Ascending aorta (tissue), 2 donors: ENCODE data around the gene SLC7A1. TPM values are rescaled to one million over a fixed set of nuclear protein-coding genes. Genes with fewer than 3 reads are reported as not detected.
A peak's percentile ranks its signal among the peaks of the same experiment; 100 is the strongest.

ENCODE experiments used
- DNase-seq, 2 donors: peaks; one replicate each; pipeline ENCODE4 v3.0.0-alpha.2; 2019; ENCODE audit warnings: low spot score in 2 of 2
- H3K27ac ChIP-seq, 2 donors: fragments of 200-600 bp; sonication (generic); one replicate each; pipeline ENCODE4 v1.5.1; 2016 to 2017; ENCODE audit warnings: mild to moderate bottlenecking in 1 of 2
- H3K27me3 ChIP-seq: fragments of 200-600 bp; sonication (generic); one replicate; pipeline ENCODE4 v1.5.1; 2017
- H3K36me3 ChIP-seq, 2 donors: fragments of 200-600 bp; sonication (generic); one replicate each; pipeline ENCODE4 v1.5.1; 2016
- H3K4me1 ChIP-seq, 2 donors: fragments of 200-600 bp; sonication (generic); one replicate each; pipeline ENCODE4 v1.5.1; 2016 to 2017; ENCODE audit warnings: mild to moderate bottlenecking in 1 of 2
- H3K4me3 ChIP-seq, 2 donors: fragments of 200-600 bp; sonication (generic); one replicate each; pipeline ENCODE4 v1.5.1; 2016 to 2017; ENCODE audit warnings: mild to moderate bottlenecking in 1 of 2
- H3K9me3 ChIP-seq, 2 donors: fragments of 200-600 bp; sonication (generic); one replicate each; pipeline ENCODE4 v1.5.1; 2016
- CTCF ChIP-seq, 3 experiments: fragments of 200-600 bp in 2 of 3; fragments of 450-650 bp in 1 of 3; sonication (generic) in 2 of 3; IDR thresholded peaks; one replicate each; pipeline ENCODE4 v1.5.1; 2016 to 2019; ENCODE audit warnings: antibody characterized with exemption in 3 of 3, mild to moderate bottlenecking in 1 of 3, moderate library complexity in 1 of 3
- intact Hi-C: fragments of 100-400 bp; cut with DNase I; formaldehyde crosslinking; loops from one replicate; pipeline ENCODE4 v1.15.1; 2023
- total RNA-seq: library from RNA; depleted of rRNA; stranded (reverse); fragments of >200 nt; gene quantifications from one replicate; pipeline ENCODE4 v1.1.0, GENCODE V29; 2016

SLC7A1 gene
- total RNA-seq, 1 donor from 2014 or later, result 17.2 TPM

GRCh38 chr13:29500386-29500785 lies 95.1 kb downstream of the SLC7A1 start:
- Histone ChIP-seq H3K27ac (no peak overlapping the region), H3K27me3 (no peaks in the 10 kb centered on the region), H3K4me3 (no peak overlapping the region), H3K4me1 (peaks cover 11 to 16% of the 10 kb centered on the region in 2 donors), H3K9me3 (no peaks in the 10 kb centered on the region), H3K36me3 (peaks cover 12 to 38% of the 10 kb centered on the region in 2 donors)
- intact Hi-C loops, result no loop called here
- no peak for TF ChIP-seq CTCF (IDR thresholded peaks at IDR 0.05)
- DNase-seq, result no peak

GRCh38 chr13:29499506-29500165 lies 95.9 kb downstream of the SLC7A1 start:
- no peak for TF ChIP-seq CTCF (IDR thresholded peaks at IDR 0.05)
- no peak for DNase-seq
- H3K9me3 ChIP-seq, result no peaks in the 10 kb centered on the region
- no peak overlapping the region for H3K27ac ChIP-seq
- intact Hi-C loops, result no loop called here
- no peak overlapping the region for H3K4me3 ChIP-seq
- H3K4me1 ChIP-seq, result peaks cover 11 to 16% of the 10 kb centered on the region in 2 donors
- no peaks in the 10 kb centered on the region for H3K27me3 ChIP-seq
- H3K36me3 ChIP-seq, result peaks cover 12 to 38% of the 10 kb centered on the region in 2 donors

GRCh38 chr13:29498426-29499040 lies 97.0 kb downstream of the SLC7A1 start:
- no peak for TF ChIP-seq CTCF (IDR thresholded peaks at IDR 0.05)
- H3K4me3 ChIP-seq, result no peak overlapping the region
- H3K9me3 ChIP-seq, result no peaks in the 10 kb centered on the region
- DNase-seq, result peak in 1 of 2 donors; percentile 47
- intact Hi-C loops, result no loop called here
- peaks cover 12 to 31% of the 10 kb centered on the region in 2 donors for H3K36me3 ChIP-seq
- H3K4me1 ChIP-seq, result peaks cover 11 to 16% of the 10 kb centered on the region in 2 donors
- H3K27me3 ChIP-seq, result no peaks in the 10 kb centered on the region
- no peak overlapping the region for H3K27ac ChIP-seq

GRCh38 chr13:29497137-29497654 lies 98.3 kb downstream of the SLC7A1 start:
- Histone ChIP-seq H3K27ac (peak overlapping the region; percentile 56 to 67), H3K36me3 (peaks cover 19 to 38% of the 10 kb centered on the region in 2 donors), H3K4me1 (peaks cover 11 to 16% of the 10 kb centered on the region in 2 donors)

GRCh38 chr13:29496241-29496712 lies 99.2 kb downstream of the SLC7A1 start:
- peak; percentile 36 to 81 for DNase-seq
- TF ChIP-seq CTCF (IDR thresholded peaks at IDR 0.05), result peak in 1 of 3 experiments; percentile 11
- Histone ChIP-seq H3K9me3 (no peaks in the 10 kb centered on the region), H3K36me3 (peaks cover 19 to 32% of the 10 kb centered on the region in 2 donors), H3K4me3 (no peak overlapping the region), H3K27me3 (no peaks in the 10 kb centered on the region), H3K4me1 (peaks cover 11 to 16% of the 10 kb centered on the region in 2 donors), H3K27ac (peak overlapping the region; percentile 56 to 67)
- intact Hi-C loops, result no loop called here

More at GRCh38 chr13:29497137-29497654, 98.3 kb downstream of the SLC7A1 start:
- no peak for TF ChIP-seq CTCF (IDR thresholded peaks at IDR 0.05)
- intact Hi-C loops, result no loop called here
- peak in 1 of 2 donors; percentile 63 for DNase-seq
- Histone ChIP-seq H3K27me3 (no peaks in the 10 kb centered on the region), H3K9me3 (no peaks in the 10 kb centered on the region), H3K4me3 (no peak overlapping the region)
